ENCODE measurements around the gene SLC25A34.

SLC25A34 gene

GRCh38 chr1:15717418-15718125, 18.5 kb upstream of the SLC25A34 start:
- H3K27ac ChIP-seq (replicated peaks), result no peak overlapping the region

GRCh38 chr1:15718199-15718601, 17.9 kb upstream of the SLC25A34 start:
- no peaks in the 10 kb centered on the region for H3K27me3 ChIP-seq (ENCODE audit: insufficient read depth, poor library complexity, severe bottlenecking)
- no peak for TF ChIP-seq POLR2AphosphoS5 (IDR thresholded peaks at IDR 0.05; ENCODE audit: low read depth)
- TF ChIP-seq CTCF (IDR thresholded peaks at IDR 0.05; ENCODE audit: insufficient read depth, low read length), result no peak
- TF ChIP-seq SPI1 (IDR thresholded peaks at IDR 0.05; ENCODE audit: borderline replicate concordance, low read depth), result no peak
- TF ChIP-seq GABPA (IDR thresholded peaks at IDR 0.05; ENCODE audit: low read depth), result no peak
- no peak for TF ChIP-seq REST (IDR thresholded peaks at IDR 0.05; ENCODE audit: insufficient replicate concordance, low read depth)
- H3K27ac ChIP-seq (replicated peaks), result no peak overlapping the region
- no peak for DNase-seq (ENCODE audit: low read depth in 1 of 2, low spot score in 1 of 2)
- H3K4me3 ChIP-seq (replicated peaks; ENCODE audit: insufficient read depth, low read length), result no peak overlapping the region

More at GRCh38 chr1:15717418-15718125, 18.5 kb upstream of the SLC25A34 start:
- TF ChIP-seq GABPA (IDR thresholded peaks at IDR 0.05; ENCODE audit: low read depth) (no peak), POLR2AphosphoS5 (IDR thresholded peaks at IDR 0.05; ENCODE audit: low read depth) (no peak), SPI1 (IDR thresholded peaks at IDR 0.05; ENCODE audit: borderline replicate concordance, low read depth) (no peak), REST (IDR thresholded peaks at IDR 0.05; ENCODE audit: insufficient replicate concordance, low read depth) (no peak), CTCF (IDR thresholded peaks at IDR 0.05; ENCODE audit: insufficient read depth, low read length) (no peak)
- Histone ChIP-seq H3K4me3 (replicated peaks; ENCODE audit: insufficient read depth, low read length) (no peak overlapping the region), H3K27me3 (ENCODE audit: insufficient read depth, poor library complexity, severe bottlenecking) (no peaks in the 10 kb centered on the region)
- DNase-seq (ENCODE audit: low read depth in 1 of 2, low spot score in 1 of 2), result no peak

- TF ChIP-seq POLR2AphosphoS5 (IDR thresholded peaks at IDR 0.05; ENCODE audit: low read depth) (no peak), REST (IDR thresholded peaks at IDR 0.05; ENCODE audit: insufficient replicate concordance, low read depth) (no peak), SPI1 (IDR thresholded peaks at IDR 0.05; ENCODE audit: borderline replicate concordance, low read depth) (no peak), GABPA (IDR thresholded peaks at IDR 0.05; ENCODE audit: low read depth) (no peak), CTCF (IDR thresholded peaks at IDR 0.05; ENCODE audit: insufficient read depth, low read length) (peak; percentile 1)
- DNase-seq (ENCODE audit: low read depth in 1 of 2, low spot score in 1 of 2), result peak in 1 of 2 experiments; percentile 37
- no peak overlapping the region for H3K4me3 ChIP-seq (replicated peaks; ENCODE audit: insufficient read depth, low read length)
- H3K27me3 ChIP-seq (ENCODE audit: insufficient read depth, poor library complexity, severe bottlenecking), result no peaks in the 10 kb centered on the region
- H3K27ac ChIP-seq (replicated peaks), result no peak overlapping the region
Observed at GRCh38 chr1:15719381-15720120, 16.5 kb upstream of the SLC25A34 start.

All from HL-60 (cell line).